GM18873 (cell line): ENCODE data around the gene CAPN15.

Experiments used
- ATAC-seq: cut with Tn5 transposase; IDR thresholded peaks from one replicate; pipeline ENCODE4 v1.9.1; 2021; ENCODE audit warnings: mild to moderate bottlenecking, moderate library complexity, moderate number of reproducible peaks; ENCODE audit not compliant: unreplicated experiment, low FRiP score

Gene CAPN15

DNA sequence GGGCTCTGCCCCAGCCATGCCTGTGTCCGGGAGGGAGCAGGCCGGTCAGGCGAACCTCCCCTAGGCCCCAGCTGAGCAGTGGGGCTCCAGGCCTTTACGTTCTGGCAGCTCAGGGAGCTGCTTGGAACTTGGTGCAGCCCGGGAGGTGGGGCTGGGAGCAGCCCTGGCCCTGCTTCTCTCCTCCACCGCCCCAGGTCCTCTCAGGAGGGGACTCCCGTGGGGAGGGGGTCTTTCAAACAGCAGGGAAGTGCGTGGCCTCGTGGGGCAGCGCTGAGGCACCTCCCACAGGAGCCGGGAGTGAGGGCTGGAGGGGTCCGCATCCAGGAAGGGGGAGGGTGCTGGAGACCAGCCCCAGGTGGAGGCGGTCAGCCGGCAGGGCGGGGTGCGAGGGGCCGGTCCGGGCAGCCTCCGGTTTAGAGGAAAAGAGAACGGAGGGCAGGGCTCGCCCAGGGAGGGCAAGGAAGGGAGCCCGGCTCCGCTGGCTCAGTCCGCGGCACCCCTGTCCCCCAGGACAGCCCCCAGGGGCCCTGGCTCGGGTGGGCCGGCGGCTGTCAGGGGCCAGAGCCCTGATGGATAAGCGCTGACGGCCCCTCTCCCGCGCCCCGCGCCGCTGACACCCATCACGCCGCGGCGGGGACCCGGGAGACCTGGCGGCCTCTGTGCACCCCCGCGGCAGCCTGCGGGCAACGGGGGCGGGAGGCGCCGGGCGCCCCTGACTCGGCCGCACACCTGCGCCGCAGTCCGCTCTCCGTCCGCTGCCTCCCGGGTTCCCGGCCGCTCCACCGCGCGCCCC is 32.1 kb downstream of the CAPN15 start:
- ATAC-seq, result no peak

DNA sequence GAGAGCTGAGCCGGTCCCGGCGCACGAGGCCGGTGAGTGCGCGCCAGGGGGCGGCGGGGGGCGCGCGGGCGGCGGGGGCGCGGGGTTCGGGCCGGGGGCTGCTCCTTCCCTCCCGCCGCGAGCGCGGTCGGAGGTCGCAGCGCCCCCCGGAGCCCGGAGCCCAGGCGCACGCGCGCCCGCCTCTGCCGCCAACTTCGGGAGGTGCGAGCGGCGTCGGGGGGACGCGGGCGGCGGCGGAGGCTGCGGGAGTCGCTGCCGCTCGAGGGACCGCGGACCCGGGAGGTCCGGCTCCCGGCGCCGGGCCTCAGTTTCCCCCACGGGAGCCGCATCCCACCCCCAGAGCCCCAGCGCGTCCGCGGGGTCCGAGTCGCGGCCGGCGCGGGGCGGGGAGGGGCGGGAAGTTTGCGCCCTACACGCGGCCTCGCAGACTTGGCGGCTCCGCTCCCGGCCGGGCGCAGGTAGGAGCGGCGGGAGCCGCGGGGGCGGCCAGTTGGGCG is 32.7 kb downstream of the CAPN15 start, which contains the start of gene PRR35:
TSS of gene PRR35 (plus strand) at position 191 of the 497 bp plus-strand sequence. CDS start 2,901 bp downstream, outside the sequence.
- no peak for ATAC-seq

DNA sequence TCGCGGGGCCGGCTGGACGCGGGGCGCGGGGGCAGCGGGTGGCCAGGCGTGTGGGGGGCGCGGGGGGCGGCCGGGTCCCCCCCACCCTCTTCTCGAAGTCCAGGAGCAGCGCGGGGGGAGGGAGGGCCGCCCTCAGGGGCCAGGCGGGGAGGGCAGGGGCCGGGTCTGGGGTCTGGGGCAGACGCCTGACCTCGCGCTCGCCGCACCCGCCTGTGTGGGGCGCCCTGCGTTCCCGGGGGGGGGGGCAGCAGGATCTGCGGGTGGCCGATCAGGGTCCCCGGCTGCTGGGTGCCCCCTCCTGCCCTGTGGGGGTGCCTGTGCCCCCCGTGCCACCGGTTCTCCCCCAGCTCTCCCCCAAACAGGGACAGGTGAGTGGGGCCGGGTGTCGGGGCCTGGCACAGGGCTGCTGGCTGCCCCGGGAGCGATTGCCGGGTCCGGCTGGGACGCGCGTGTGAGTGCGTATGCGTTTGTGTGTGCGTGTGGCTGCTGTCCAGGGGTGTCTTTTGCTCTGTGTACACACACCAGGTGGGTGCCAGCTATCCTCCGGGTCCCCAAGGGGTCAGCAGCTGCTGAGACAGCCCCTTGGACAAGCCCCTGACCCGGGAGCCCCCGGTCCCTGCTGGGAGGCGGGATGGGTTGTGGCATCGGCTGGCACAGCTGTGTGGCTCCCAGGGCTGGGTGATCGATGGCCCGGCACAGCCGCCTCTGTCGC is 33.3 kb downstream of the CAPN15 start:
- ATAC-seq, result no peak

DNA sequence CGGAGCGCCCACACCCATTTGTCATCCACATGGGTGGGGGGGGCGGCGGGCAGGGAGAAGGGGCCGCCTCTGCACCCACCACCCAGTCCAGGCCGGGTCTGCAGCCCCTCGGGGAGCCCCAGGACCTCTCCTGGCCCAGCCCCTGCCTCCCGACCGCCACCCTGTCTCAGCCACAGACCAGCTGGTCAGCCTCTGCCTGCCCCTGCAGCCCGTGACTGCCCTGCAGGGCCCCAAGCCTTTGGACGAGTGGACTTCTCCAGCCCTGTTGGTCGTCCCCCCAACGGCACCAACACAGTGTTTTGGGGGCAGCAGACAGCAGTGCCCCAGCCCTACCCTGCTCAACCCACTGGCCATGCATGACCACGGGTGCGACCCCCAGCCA is 33.9 kb downstream of the CAPN15 start:
- no peak for ATAC-seq

DNA sequence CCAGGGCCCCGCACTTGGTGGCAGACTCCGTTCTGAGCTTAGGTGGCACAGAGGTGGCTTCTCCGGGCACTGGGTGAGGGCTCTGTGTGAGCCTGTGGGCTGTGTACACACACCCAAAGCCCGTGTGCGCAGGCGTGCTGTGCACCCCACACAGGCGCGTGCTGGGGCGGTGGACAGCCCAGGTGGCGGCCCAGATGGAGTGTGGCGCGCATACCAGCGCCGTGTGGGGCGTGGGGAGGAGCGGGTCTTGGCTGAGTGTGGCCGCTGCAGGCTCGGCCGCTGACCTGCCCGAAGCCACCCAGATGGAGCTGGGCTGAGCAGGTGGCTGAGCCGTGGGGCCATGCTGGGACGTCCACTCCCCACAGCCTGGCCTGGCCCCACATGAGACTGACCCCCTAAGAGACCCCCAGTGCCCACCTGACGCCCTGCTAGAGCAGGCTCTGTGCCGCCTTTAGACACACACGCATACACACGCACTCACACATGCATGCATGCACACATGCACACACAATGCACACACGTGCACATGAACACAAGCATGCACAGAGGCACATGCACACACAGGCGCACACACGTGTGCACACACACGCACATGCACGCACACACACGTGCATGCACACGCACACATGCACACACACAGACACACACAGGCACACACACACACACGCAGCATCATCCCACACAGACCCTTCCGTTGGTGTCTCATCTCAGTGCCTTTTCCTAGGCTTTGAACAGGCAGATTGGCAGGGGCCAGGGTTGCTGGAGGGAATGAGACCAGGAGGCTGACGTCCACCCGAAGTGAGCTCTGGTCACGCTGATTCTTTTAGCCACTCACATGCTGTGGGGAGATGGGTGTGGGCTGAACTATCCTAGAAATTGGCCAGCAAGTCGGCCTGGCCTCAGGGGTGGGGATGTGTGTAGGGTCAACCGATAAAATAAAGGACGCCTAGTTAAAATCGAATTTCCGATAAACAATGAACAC is 34.7 kb downstream of the CAPN15 start:
- ATAC-seq, result no peak

DNA sequence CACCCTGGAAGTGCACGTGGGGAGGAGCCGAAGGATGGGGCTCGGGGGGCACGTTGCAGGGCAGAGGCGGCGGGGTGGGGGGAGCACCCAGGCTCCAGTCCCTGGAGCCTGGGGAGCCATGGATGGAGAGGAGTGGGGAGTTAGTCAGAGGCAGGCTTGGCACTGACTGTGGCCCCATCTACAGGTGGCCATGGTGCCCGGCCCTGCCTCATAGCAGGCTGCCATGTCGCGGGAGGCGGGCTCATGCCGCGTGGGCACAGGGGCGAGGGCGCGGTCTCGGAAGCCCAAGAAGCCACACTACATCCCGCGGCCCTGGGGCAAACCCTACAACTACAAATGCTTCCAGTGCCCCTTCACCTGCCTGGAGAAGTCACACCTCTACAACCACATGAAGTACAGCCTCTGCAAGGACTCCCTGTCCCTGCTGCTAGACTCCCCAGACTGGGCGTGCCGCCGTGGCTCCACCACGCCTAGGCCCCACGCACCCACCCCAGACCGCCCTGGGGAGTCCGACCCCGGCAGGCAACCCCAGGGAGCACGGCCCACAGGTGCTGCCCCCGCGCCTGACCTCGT is 35.6 kb downstream of the CAPN15 start:
- ATAC-seq, result no peak

DNA sequence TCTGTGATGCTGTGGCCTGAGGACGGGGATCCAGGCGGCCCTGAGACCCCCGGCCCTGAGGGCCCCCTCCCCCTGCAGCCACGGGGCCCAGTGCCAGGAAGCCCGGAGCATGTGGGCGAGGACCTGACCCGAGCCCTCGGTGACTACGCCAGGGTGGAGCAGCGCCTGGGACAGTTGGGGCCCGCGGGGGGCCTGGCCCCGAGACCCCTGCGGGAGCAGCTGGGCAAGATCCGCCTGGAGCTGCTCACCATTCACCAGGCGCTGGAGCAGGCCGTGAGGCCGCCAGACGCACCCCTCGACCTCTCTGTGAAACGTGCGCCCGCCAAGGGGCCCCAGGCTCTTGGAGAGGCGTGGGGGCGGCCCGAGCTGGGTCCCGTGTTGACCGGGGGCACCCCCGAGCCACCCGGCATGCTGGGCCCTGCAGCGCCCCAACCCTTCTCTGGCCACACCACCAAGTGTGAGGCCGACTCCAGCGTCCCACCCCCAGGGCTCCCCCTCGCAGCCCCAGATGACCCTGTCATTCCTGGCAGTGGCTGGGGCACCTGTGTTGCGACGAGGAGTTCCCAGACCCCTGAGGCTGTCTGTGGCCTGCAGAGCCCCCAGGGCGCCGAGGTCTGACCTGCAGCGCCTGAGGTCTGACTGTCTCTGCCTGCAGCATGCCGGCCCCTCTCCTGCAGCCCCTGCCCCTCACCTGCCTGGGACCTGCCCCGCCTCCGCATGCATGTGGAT is 37.3 kb downstream of the CAPN15 start:
- ATAC-seq, result no peak

DNA sequence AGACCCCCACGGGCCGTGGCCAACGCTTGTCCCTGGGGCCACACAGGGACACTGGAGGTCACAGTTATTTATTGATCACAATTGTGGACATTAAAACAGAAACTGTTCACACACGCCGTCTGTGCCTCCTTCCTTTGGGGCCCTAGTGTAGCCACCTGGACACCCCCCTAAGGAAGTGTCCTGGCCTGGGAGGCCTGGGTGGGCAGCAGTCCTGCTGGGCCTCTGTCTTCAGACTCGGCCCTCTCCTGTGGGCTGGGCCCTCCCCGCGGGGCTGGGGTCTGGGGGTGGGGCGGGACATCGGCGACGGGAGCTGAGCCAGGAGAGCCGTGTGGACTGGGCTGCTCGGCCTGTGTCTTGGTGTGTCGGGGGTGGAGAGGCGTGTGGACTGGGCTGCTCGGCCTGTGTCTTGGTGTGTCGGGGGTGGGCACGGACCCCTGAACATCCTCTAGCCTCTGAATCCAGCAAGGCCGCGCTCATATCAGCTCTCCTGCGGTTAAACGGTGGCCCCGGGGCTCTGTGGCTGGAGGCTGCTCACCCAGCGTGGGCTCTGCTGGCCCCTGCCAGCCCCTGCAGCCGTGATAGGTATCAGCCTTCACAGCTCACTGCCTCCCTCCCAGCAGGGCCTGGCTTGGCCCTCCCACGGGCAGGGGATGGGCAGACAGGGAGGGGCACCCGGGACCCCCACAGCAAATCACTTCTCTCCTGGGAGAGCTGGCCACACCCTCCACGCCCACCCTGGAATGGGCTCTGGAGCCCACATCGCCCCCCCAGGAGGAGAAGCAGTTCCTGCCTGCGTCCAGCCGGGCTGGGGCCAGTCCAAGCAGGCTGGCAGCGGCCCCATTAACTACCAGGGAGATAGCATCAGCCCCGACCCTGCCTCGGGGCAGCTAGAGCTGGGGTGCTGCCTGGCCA is 38.2 kb downstream of the CAPN15 start:
- ATAC-seq, result no peak

DNA sequence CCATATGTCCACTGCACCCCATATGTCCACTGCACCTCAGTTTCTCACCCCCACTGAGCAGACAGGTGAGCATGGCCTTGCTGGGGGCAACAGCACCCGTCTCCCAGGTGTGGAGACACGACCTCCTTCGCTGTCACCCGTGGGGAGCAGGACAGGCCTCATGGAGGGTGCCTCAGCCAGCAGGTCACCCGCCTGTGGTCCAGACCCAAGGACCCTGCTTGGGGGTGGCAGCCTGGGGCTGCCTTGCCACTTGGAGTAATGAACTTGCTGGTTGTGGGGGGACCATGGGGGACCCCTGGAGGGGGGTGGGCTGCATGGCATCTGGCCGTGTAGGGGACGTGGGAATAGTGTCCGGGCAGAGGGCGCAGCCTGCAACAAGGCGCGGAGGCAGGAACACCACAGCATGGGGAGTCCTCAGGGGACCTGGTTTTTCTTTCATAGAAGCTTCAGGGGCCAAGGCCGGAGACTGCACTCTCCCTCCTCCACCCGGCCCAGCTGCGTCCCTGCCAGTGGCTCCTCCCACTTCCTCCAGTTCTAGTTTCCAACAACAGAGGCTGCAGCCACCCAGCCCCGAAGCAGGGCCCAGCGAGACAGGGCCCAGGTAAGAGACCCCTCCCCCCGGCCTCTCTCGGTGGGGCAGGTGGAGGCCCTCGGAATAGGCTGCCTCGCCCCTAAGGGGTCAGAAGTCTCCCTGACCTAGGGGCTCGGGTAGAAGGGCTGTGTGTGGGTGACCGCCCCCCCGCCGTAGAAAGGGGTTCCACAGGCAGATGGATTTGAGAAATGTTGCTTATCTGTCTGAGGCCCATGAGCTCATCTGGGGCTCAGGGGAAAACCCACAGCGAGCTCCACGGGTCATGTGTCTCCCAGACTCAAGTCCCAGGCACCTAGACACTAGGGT is 39.2 kb downstream of the CAPN15 start, which contains the start of gene NHLRC4:
TSS of gene NHLRC4 (plus strand) at position 531 of the 898 bp plus-strand sequence. CDS start 1,043 bp downstream, outside the sequence.
- peak; percentile 52 for ATAC-seq

DNA sequence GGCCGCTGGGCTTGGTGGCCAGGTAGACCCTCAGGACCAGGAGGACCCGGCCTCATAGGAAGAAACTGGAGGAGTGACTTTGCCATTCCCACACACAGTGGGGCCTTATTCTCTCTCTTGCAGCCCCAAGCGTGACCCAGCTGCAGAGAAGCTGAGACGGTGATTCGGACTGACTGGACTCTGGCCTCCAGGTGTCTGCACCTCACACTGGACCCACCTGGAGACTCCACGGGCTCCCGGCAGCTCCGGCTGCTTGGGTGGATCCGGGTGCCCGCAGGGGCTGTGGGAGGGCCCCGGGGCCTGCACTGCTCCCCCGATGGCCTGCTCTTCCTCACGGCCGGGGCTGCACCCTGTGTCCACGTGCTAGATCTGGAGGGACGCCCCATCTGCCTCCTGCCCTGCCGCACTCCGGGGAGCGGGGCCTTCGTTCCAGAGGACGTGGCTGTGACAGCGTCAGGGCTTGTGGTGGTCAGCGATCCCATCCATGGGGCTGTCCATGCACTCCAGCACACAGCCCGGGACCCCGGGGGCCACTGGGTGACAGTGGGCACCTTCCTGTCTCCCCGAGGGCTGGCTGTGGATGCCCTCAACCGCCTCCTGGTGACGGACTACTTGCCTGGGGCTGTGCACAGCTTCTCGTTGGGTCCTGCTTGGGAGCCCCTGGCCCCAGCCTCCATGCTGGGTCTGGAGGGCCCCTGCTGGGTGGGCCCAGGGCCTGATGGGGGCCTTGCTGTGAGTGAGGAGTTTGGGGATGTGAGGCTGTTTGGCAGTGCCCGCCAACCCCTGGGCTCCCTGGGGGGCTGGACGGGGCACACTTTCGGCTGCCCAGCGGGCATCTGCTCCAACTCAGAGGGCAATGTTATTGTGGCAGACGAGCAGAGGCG is 40.1 kb downstream of the CAPN15 start:
- no peak for ATAC-seq

DNA sequence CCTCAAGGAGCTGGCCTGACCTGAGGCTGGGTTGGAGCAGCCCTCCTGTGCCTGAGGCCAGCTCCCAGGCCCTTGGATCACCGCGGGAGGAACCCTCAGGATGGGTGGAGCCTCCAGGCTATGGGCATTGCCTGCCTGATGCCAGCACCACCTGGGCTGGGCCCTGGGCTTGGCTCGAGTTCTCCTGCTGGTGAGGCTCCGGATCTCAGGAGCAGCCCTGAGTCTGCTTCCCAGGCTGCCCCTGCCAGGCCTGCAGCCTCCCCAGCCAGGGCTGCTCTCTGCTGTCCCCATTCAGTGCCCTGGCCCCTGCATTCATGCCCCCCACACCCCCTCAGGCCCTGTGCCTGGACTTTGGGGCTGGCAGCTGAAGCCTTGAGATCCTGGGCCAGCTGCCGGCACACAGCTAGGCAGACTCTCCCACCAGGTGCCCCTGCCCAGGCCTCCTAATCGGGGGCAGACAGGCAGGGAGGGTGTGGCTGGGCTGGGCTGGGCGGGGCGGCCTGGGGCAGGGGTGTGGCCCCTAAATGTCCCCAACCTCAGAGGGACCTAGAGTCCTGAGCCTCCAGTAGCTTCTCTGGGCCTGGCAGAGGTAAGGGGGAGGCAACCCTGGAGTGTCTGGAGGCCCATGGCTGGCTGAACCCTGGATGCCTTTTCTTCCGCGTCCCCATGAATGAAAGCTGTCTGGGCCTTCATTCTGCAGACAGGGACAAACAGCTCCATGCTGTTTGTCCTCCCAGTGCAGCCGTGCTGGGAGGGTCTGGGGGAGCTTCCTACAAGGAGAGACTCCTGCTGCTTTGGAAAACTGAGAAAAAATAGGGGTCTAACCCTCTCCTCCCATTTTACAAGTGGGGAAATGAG is 41.1 kb downstream of the CAPN15 start:
- ATAC-seq, result no peak

DNA sequence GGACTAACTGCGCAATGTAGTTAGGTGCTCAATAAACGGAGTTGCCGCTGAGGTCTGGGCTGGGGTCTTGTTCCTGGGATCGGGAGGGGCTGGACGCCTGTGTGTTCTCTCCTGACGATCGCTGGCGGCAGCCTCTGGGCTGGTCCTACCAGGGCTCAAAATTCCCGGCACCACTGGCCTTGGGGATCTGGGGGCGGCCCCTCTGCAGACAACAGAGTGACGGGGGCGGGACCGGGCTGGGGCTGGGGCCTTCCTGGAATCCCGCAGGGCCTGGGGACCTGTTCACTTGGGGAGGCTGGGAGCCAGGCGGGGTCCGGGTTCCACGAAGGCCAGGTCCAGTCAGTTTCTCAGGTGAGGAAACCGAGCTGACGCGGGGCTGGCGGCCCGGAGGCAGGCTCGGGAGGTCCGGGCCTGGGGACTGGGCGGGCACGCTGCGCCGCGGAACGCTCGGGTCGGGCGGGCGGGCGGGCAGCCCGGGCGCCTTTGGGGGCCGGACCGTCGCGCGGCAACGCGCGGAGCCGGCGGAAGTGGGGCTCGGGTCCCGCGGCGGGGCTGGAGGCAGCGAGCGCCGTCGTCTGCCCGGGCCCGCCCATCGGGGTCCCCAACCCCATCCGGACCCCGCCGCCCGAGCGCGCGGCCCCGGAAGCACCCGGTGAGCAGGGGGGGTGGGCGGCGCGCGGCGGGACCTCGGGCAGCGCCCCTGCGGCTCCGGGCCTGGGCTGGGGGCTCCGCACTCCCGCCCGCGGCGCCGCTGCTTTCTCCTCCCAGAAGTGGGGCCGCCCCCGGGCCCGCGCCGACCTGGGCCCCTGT is 42.1 kb downstream of the CAPN15 start, which contains the start of gene PIGQ:
TSS of gene PIGQ (plus strand) at position 524 of the 810 bp plus-strand sequence. CDS start 4,107 bp downstream, outside the sequence.
- ATAC-seq, result no peak

DNA sequence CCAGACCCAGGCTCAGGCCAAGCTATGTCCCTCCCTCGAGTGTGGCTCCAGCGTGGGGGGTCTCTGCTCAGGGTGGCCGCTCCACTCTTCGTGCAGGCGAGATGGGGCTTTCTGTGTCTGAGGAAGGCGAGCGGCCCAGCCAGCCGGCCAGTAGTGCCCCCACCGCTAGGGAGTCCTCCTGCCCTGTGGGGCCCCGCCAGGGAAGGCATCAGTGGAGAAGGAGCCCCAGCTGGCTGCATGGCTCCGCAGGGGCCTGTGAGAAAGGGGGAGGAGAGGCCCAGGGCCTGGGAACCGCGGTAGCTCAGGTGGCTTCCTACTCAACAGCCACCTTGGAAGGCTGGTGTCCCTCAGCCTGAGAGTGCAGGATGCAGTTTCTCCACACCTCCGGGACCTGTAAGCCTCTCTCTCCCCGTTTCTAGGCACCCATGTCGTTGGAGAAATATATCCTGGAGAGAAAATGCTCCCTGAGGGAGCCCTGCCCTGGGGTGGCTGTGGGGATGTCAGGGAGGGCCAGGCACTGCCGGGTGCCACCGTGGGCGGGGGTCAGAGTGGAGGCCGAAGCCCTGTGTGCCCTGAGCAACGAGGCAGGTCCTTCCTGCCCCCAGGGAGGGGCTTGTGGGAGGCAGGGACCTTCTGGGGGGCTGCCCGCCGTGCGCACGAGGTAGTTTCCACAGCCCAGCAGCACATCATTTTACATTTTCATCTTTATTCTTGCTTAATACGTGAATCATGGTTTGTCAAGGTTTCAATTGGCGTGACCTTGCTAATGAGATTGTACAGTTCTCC is 45.5 kb downstream of the CAPN15 start:
- no peak for ATAC-seq
